K562 (cell line): ENCODE data around the gene HEBP1. TPM values are rescaled to one million over a fixed set of nuclear protein-coding genes. Genes with fewer than 3 reads are reported as not detected.

ENCODE experiments used
- ATAC-seq: fragments of 200-7000 bp; cut with Tn5 transposase; 3 replicates; pipeline ENCODE4 v1.9.1; 2020; ENCODE audit warnings: moderate library complexity
- BruUV-seq: library from RNA; stranded (reverse); fragments of 400-500 nt; replicated peaks from 2 replicates; lab custom pipeline; 2021; lab: Mats Ljungman, UMichigan
- CTCF ChIA-PET: fragments of 300-600 bp; formaldehyde crosslinking; extraction: SDS; loops from one replicate; lab custom pipeline; 2021; ENCODE audit warnings: low intra/inter-chr PET ratio; lab: Yijun Ruan, JAX
- POLR2A ChIA-PET: fragments of 300-600, 350-650 bp; sonication (Branson Sonifier 250); formaldehyde crosslinking; extraction: SDS; loops from one replicate; lab custom pipeline; 2021; ENCODE audit warnings: antibody characterized with exemption, inconsistent platforms; lab: Yijun Ruan, JAX
- DNase-seq, 4 experiments: peaks; one replicate each; pipeline versions ENCODE4 v3.0.0 to v3.0.0-alpha.2; 2011 to 2018; ENCODE audit warnings: low spot score in 3 of 4, mixed read lengths in 3 of 4; ENCODE audit errors: extremely low read depth in 1 of 4
- FAIRE-seq: peaks from 2 replicates; lab custom pipeline; 2011; peaks lifted over from hg19 to GRCh38; lab: Jason Lieb, UNC
- H2AFZ ChIP-seq: 2 replicates; pipeline ENCODE4 v1.6.0; 2011; ENCODE audit warnings: low read depth, low read length, control low read depth, inconsistent platforms
- H3K27ac ChIP-seq: fragments of 200-600 bp; 3 replicates; pipeline ENCODE4 v1.8.0; 2011; ENCODE audit warnings: low read depth, mild to moderate bottlenecking, control low read depth, inconsistent platforms, low read length, moderate library complexity, mixed read lengths; ENCODE audit errors: extremely low read depth
- H3K27me3 ChIP-seq, 2 experiments: fragments of 300-600 bp in 1 of 2; 2 replicates in 1 of 2; 3 replicates in 1 of 2; pipeline versions ENCODE4 v1.6.0 to v1.8.0; 2011; ENCODE audit warnings: inconsistent platforms in 2 of 2, low read length in 2 of 2, mild to moderate bottlenecking in 1 of 2, mixed read lengths in 1 of 2, moderate library complexity in 1 of 2; ENCODE audit not compliant: control insufficient read depth in 2 of 2, insufficient read depth in 2 of 2
- H3K36me3 ChIP-seq: fragments of 300-600 bp; 3 replicates; pipeline ENCODE4 v1.8.0; 2011; ENCODE audit warnings: mild to moderate bottlenecking, low read length, inconsistent platforms; ENCODE audit not compliant: control insufficient read depth, insufficient read depth
- H3K4me1 ChIP-seq, 2 experiments: fragments of 200-600 bp in 1 of 2; replicated peaks in 1 of 2; 2 replicates in 1 of 2; 3 replicates in 1 of 2; pipeline versions ENCODE4 v1.5.1 to v1.8.0; 2011; ENCODE audit warnings: inconsistent platforms in 2 of 2, low read length in 2 of 2, mild to moderate bottlenecking in 1 of 2, mixed read lengths in 1 of 2, moderate library complexity in 1 of 2; ENCODE audit not compliant: control insufficient read depth in 2 of 2, insufficient read depth in 2 of 2
- H3K4me2 ChIP-seq: 2 replicates; pipeline ENCODE4 v1.6.1; 2011; ENCODE audit warnings: low read length, control low read depth, inconsistent platforms, mixed read lengths; ENCODE audit not compliant: insufficient read depth
- H3K4me3 ChIP-seq: fragments of 200-600 bp; sonication (generic), shearing (Covaris generic); 2 replicates; pipeline ENCODE4 v1.5.1; 2016; ENCODE audit warnings: control low read depth, inconsistent platforms
- H3K79me2 ChIP-seq: fragments of 200-600 bp; 3 replicates; pipeline ENCODE4 v1.8.0; 2011; ENCODE audit warnings: low read length, inconsistent platforms; ENCODE audit not compliant: control insufficient read depth, insufficient read depth
- H3K9ac ChIP-seq, 2 experiments: 2 replicates each; pipeline versions ENCODE4 v1.6.0 to v1.6.1; 2011; ENCODE audit warnings: low read depth in 2 of 2, low read length in 2 of 2, control low read depth in 1 of 2, inconsistent platforms in 1 of 2, mild to moderate bottlenecking in 1 of 2, mixed read lengths in 1 of 2; ENCODE audit not compliant: insufficient read depth in 1 of 2
- H3K9me1 ChIP-seq: one replicate; pipeline ENCODE4 v1.6.0; 2011; ENCODE audit warnings: inconsistent platforms, mild to moderate bottlenecking, low read length, moderate library complexity; ENCODE audit not compliant: control insufficient read depth, insufficient read depth
- H3K9me3 ChIP-seq: replicated peaks from 2 replicates; pipeline ENCODE4 v1.5.1; 2011; ENCODE audit warnings: low read depth, low read length, inconsistent platforms; ENCODE audit not compliant: control insufficient read depth, insufficient read depth
- H4K20me1 ChIP-seq: replicated peaks from 2 replicates; pipeline ENCODE4 v1.6.1; 2011; ENCODE audit warnings: low read length, inconsistent platforms, mixed read lengths; ENCODE audit not compliant: control insufficient read depth, insufficient read depth
- HIVEP1 ChIP-seq: fragments of 250-450 bp; sonication (Bioruptor Pico); IDR thresholded peaks from 2 replicates; pipeline ENCODE4 v1.4.0; 2020; ENCODE audit warnings: mild to moderate bottlenecking
- ID3 ChIP-seq, 2 experiments: fragments of 250-450 bp in 1 of 2; fragments of 450-650 bp in 1 of 2; sonication (Bioruptor Pico) in 1 of 2; IDR thresholded peaks; 2 replicates each; pipeline versions ENCODE4 v1.6.1 to v1.8.0; 2016 to 2021; ENCODE audit warnings: mild to moderate bottlenecking in 2 of 2, moderate library complexity in 2 of 2, missing compliant biosample characterization in 1 of 2, missing genetic modification characterization in 1 of 2
- IRF2 ChIP-seq: sonication (generic); formaldehyde crosslinking; IDR thresholded peaks from 2 replicates; pipeline ENCODE4 v1.8.1; 2022; ENCODE audit warnings: mild to moderate bottlenecking, missing genetic modification reagents
- SP2 ChIP-seq: IDR thresholded peaks from 2 replicates; pipeline ENCODE4 v1.6.1; 2011; ENCODE audit warnings: mild to moderate bottlenecking, low read depth, low read length, moderate library complexity; ENCODE audit not compliant: poor library complexity, severe bottlenecking; ENCODE audit errors: extremely low read depth
- ZNF668 ChIP-seq: fragments of 250-450 bp; sonication (Bioruptor Pico); IDR thresholded peaks from 2 replicates; pipeline ENCODE4 v1.8.0; 2022; ENCODE audit warnings: mild to moderate bottlenecking, inconsistent platforms
- WGBS: fragments of 100-300 bp; shearing (Covaris generic); methylation state at CpG from one replicate; pipeline ENCODE4 v1.1.6; 2016; ENCODE audit warnings: low coverage, mixed read lengths; ENCODE audit not compliant: insufficient coverage; ENCODE audit errors: missing lambda C conversion rate; 5-methylcytosine and 5-hydroxymethylcytosine counted together
- in situ Hi-C: fragments of 300-500 bp; cut with MboI; formaldehyde crosslinking; loops from 4 replicates; pipeline ENCODE4 v1.15.0; 2018; ENCODE audit warnings: inconsistent platforms, mixed read lengths
- intact Hi-C: fragments of 100-400 bp; cut with micrococcal nuclease; formaldehyde crosslinking; loops from 2 replicates; pipeline ENCODE4 v1.14.2; 2022
- polyA plus RNA-seq, 8 experiments: library from polyadenylated mRNA; depleted of rRNA in 4 of 8; stranded (reverse) in 5 of 8; unstranded in 3 of 8; fragments of >200 nt; fragmentation: Nextera tagmentation in 2 of 8; fragmentation: Illumina TruSeq in 1 of 8; extraction: Ambion mirVana in 2 of 8; extraction: Trizol in 1 of 8; gene quantifications; 2 replicates each; pipeline versions ENCODE4 v1.2.1 to v1.2.3, GENCODE V29; 2011 to 2014; ENCODE audit warnings: inconsistent platforms in 1 of 8, missing spikeins in 1 of 8
- total RNA-seq, 7 experiments: library from RNA; depleted of rRNA in 6 of 7; stranded (reverse); fragments of >200 nt in 6 of 7; fragmentation: Illumina TruSeq in 2 of 7; extraction: Trizol in 2 of 7; gene quantifications; 2 replicates each; pipeline versions ENCODE4 v1.2.1 to v1.2.3, GENCODE V29; 2011 to 2021; ENCODE audit warnings: low replicate concordance in 1 of 7

Gene HEBP1
- total and polyA plus RNA-seq, 9 of the 15 experiments (the other 6 are each of a cell fraction or from before 2014, with no cell fraction given), result 1.1 to 10.1 (median 2.4) TPM

- ChIA-PET POLR2A (no interaction called here), CTCF (no interaction called here)
- intact Hi-C loops (no loop called here), in situ Hi-C loops (no loop called here)
- Histone ChIP-seq H3K79me2 (no peaks in the 10 kb centered on the region), H3K9me1 (no peaks in the 10 kb centered on the region), H2AFZ (no peak overlapping the region), H3K9me3 (no peaks in the 10 kb centered on the region), H3K27me3 (no peaks in the 10 kb centered on the region), H3K9ac (no peak overlapping the region), H4K20me1 (no peaks in the 10 kb centered on the region), H3K4me3 (no peak overlapping the region), H3K36me3 (no peaks in the 10 kb centered on the region; the same call in 1 of the 3 replicates), H3K4me1 (no peaks in the 10 kb centered on the region; a peak in 3 of 5 replicates), H3K4me2 (no peak overlapping the region), H3K27ac (no peak overlapping the region)
- no peak for TF ChIP-seq SP2
- TF ChIP-seq ID3 (CRISPR knock-in tag; IDR thresholded peaks at IDR 0.05), result no peak
- TF ChIP-seq ID3 (tag; IDR thresholded peaks at IDR 0.05), result no peak
- no peak for TF ChIP-seq ZNF668
- TF ChIP-seq HIVEP1 (CRISPR knock-in tag), result no peak
- no peak for TF ChIP-seq IRF2 (CRISPR knock-in tag)
- ATAC-seq, result no peak
- no TSS peak for BruUV-seq
- no peak for FAIRE-seq
- no peak for DNase-seq
- WGBS, result 43% methylated on average over 3 of the region's 8 CpGs
Measured at GRCh38 chr12:12943586-12944260, 56.3 kb downstream of the HEBP1 start.
